ENCODE measurements around the gene TXNRD3. TPM values are rescaled to one million over a fixed set of nuclear protein-coding genes. Genes with fewer than 3 reads are reported as not detected.

The TXNRD3 gene
- total RNA-seq, 1 experiment from 2014 or later = 8.1 TPM

DNA sequence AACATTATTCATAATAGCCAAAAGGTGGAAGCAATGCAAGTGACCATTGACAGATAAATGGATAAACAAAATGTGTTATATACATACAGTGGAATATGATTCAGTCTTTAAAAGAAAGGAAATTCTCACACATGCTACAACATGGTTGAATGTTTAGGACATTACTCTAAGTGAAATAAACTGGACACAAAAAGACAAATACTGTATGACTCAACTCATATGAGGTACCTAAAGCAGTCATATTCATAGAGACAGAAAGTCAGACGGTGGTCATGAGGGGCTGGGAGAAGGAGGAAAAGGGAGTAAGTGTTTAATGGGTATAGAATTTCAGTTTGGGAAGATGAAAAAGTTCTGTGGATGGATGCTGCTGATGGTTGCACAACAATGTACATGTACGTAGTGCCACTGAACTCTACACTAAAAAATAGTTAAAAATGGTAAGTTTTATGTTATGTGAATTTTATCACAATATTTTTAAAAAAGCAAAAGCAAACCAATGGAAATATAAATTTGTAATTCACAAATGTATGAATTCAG, 5.3 kb downstream of the TXNRD3 start:
- no CpG with 5 or more reads among the region's 2 CpGs for WGBS (ENCODE audit: extremely low coverage, insufficient read length, low lambda C conversion rate)
- H3K4me1 Mint-ChIP-seq = peaks cover 3% of the 10 kb centered on the region in 2 experiments; a peak in 2 of 4 replicates

More for the DNA sequence above, 5.3 kb downstream of the TXNRD3 start:
- no peaks in the 10 kb centered on the region for H3K23me2 ChIP-seq (ENCODE audit: insufficient read length, low read depth, low read length, poor library complexity, severe bottlenecking)
- H2AFZ ChIP-seq (ENCODE audit: low read length) = no peak overlapping the region
- no peaks in the 10 kb centered on the region; a peak in 1 of 5 replicates for H3K9me3 Mint-ChIP-seq
- no peak overlapping the region for H3K9ac ChIP-seq (ENCODE audit: extremely low read depth, insufficient read length, low read length)
- H3K4me1 ChIP-seq (ENCODE audit: insufficient read depth, low read length) = no peaks in the 10 kb centered on the region
- H2BK20ac ChIP-seq (ENCODE audit: low read depth, low read length, poor library complexity, severe bottlenecking) = no peak overlapping the region
- H3K79me1 ChIP-seq (ENCODE audit: insufficient read depth, low read depth, low read length, poor library complexity, severe bottlenecking) = no peaks in the 10 kb centered on the region
- H3K14ac ChIP-seq (ENCODE audit: insufficient read depth, low read length) = no peak overlapping the region
- no peaks in the 10 kb centered on the region for H4K20me1 ChIP-seq (ENCODE audit: control insufficient read depth, insufficient read depth, insufficient read length)
- H3K27ac Mint-ChIP-seq = no peak overlapping the region
- H3K4me3 Mint-ChIP-seq = no peak overlapping the region
- no peak overlapping the region for H2BK5ac ChIP-seq (ENCODE audit: insufficient read length, low read length)
- H3K56ac ChIP-seq (ENCODE audit: insufficient read length, low read depth, low read length) = no peak overlapping the region
- H3K79me2 ChIP-seq (ENCODE audit: insufficient read depth, low read length) = no peaks in the 10 kb centered on the region
- peaks cover 8% of the 10 kb centered on the region for H3K27me3 Mint-ChIP-seq (ENCODE audit: low read depth)
- no peak overlapping the region for H4K5ac ChIP-seq (ENCODE audit: insufficient read length, low read depth, low read length)
- no peaks in the 10 kb centered on the region for H3K9me3 ChIP-seq (ENCODE audit: control insufficient read depth, low read depth, low read length)
- no peak overlapping the region for H3K18ac ChIP-seq (ENCODE audit: insufficient read length, low read depth, low read length)
- no peak overlapping the region for H2AK5ac ChIP-seq (ENCODE audit: insufficient read length, low read length)
- no peak overlapping the region for H2BK120ac ChIP-seq (ENCODE audit: low read depth, low read length, poor library complexity, severe bottlenecking)
- no peak overlapping the region for H3K27ac ChIP-seq (ENCODE audit: insufficient read length, low read depth, low read length)
- no peak overlapping the region for H3K4me2 ChIP-seq (ENCODE audit: insufficient read depth, insufficient read length, low read length)
- no peak overlapping the region for H3K4ac ChIP-seq (ENCODE audit: low read depth, low read length)
- H3K27me3 ChIP-seq (ENCODE audit: insufficient read depth, low read length) = no peaks in the 10 kb centered on the region
- H4K91ac ChIP-seq (ENCODE audit: insufficient read length, low read depth, low read length) = no peak overlapping the region
- no peak overlapping the region for H2BK15ac ChIP-seq (ENCODE audit: low read depth, low read length)
- H3K36me3 Mint-ChIP-seq (ENCODE audit: insufficient read depth in 1 of 3, low read depth in 3 of 3) = peaks cover 0 to 1% (median 0%) of the 10 kb centered on the region in 3 experiments; a peak in 1 of 7 replicates
- no peak overlapping the region for H3K23ac ChIP-seq (ENCODE audit: insufficient read length, low read depth, low read length)
- TF ChIP-seq, protein P1, sequence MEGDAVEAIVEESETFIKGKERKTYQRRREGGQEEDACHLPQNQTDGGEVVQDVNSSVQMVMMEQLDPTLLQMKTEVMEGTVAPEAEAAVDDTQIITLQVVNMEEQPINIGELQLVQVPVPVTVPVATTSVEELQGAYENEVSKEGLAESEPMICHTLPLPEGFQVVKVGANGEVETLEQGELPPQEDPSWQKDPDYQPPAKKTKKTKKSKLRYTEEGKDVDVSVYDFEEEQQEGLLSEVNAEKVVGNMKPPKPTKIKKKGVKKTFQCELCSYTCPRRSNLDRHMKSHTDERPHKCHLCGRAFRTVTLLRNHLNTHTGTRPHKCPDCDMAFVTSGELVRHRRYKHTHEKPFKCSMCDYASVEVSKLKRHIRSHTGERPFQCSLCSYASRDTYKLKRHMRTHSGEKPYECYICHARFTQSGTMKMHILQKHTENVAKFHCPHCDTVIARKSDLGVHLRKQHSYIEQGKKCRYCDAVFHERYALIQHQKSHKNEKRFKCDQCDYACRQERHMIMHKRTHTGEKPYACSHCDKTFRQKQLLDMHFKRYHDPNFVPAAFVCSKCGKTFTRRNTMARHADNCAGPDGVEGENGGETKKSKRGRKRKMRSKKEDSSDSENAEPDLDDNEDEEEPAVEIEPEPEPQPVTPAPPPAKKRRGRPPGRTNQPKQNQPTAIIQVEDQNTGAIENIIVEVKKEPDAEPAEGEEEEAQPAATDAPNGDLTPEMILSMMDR (conservative IDR thresholded peaks at IDR 0.05) = no peak
- no peak overlapping the region for H4K8ac ChIP-seq (replicated peaks; ENCODE audit: insufficient read length, low read depth, low read length)
- H2BK12ac ChIP-seq (ENCODE audit: insufficient read length, low read depth, low read length) = no peak overlapping the region
- DNase-seq = no peak
- no peak overlapping the region for H3T11ph ChIP-seq (ENCODE audit: low read length)

Measured in H9 (cell line).